Measurements from ENCODE around the gene PRKCZ.

DNA sequence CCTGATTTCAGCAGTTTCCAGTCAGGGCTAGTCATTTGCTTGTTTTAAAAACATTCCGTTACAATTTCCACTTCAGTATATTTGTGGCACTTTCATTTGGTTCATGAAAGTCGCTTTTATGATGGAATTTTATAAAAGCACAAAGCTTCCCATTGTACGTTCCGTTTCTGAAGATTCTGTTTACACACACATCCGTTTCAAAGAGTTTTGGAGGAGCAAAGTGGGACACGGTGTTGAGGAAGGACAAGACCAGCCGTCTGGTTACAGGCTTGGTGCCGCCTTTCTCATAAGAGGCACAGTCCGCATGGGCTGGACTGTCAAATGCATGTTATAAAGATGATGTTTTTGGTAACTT, 84.0 kb downstream of the PRKCZ start:
- no peak for TF ChIP-seq CREB1 (IDR thresholded peaks at IDR 0.05)
- no peak for TF ChIP-seq CREB1 (CRISPR knock-in tag; IDR thresholded peaks at IDR 0.05)
- TF ChIP-seq, protein P1, sequence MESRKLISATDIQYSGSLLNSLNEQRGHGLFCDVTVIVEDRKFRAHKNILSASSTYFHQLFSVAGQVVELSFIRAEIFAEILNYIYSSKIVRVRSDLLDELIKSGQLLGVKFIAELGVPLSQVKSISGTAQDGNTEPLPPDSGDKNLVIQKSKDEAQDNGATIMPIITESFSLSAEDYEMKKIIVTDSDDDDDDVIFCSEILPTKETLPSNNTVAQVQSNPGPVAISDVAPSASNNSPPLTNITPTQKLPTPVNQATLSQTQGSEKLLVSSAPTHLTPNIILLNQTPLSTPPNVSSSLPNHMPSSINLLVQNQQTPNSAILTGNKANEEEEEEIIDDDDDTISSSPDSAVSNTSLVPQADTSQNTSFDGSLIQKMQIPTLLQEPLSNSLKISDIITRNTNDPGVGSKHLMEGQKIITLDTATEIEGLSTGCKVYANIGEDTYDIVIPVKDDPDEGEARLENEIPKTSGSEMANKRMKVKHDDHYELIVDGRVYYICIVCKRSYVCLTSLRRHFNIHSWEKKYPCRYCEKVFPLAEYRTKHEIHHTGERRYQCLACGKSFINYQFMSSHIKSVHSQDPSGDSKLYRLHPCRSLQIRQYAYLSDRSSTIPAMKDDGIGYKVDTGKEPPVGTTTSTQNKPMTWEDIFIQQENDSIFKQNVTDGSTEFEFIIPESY (CRISPR knock-in tag; IDR thresholded peaks at IDR 0.05): no peak
- TF ChIP-seq IRF2 (CRISPR knock-in tag; IDR thresholded peaks at IDR 0.05): no peak
- TF ChIP-seq, protein P2, sequence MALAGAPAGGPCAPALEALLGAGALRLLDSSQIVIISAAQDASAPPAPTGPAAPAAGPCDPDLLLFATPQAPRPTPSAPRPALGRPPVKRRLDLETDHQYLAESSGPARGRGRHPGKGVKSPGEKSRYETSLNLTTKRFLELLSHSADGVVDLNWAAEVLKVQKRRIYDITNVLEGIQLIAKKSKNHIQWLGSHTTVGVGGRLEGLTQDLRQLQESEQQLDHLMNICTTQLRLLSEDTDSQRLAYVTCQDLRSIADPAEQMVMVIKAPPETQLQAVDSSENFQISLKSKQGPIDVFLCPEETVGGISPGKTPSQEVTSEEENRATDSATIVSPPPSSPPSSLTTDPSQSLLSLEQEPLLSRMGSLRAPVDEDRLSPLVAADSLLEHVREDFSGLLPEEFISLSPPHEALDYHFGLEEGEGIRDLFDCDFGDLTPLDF (CRISPR knock-in tag; IDR thresholded peaks at IDR 0.05): no peak
- TF ChIP-seq, protein P3, sequence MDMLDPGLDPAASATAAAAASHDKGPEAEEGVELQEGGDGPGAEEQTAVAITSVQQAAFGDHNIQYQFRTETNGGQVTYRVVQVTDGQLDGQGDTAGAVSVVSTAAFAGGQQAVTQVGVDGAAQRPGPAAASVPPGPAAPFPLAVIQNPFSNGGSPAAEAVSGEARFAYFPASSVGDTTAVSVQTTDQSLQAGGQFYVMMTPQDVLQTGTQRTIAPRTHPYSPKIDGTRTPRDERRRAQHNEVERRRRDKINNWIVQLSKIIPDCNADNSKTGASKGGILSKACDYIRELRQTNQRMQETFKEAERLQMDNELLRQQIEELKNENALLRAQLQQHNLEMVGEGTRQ (CRISPR knock-in tag; IDR thresholded peaks at IDR 0.05): no peak
- TF ChIP-seq, protein P4, sequence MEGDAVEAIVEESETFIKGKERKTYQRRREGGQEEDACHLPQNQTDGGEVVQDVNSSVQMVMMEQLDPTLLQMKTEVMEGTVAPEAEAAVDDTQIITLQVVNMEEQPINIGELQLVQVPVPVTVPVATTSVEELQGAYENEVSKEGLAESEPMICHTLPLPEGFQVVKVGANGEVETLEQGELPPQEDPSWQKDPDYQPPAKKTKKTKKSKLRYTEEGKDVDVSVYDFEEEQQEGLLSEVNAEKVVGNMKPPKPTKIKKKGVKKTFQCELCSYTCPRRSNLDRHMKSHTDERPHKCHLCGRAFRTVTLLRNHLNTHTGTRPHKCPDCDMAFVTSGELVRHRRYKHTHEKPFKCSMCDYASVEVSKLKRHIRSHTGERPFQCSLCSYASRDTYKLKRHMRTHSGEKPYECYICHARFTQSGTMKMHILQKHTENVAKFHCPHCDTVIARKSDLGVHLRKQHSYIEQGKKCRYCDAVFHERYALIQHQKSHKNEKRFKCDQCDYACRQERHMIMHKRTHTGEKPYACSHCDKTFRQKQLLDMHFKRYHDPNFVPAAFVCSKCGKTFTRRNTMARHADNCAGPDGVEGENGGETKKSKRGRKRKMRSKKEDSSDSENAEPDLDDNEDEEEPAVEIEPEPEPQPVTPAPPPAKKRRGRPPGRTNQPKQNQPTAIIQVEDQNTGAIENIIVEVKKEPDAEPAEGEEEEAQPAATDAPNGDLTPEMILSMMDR (IDR thresholded peaks at IDR 0.05 in 2 of 3, conservative IDR thresholded peaks at IDR 0.05 in 1 of 3; ENCODE audit: insufficient read depth in 2 of 3, low read depth in 1 of 3, low read length in 3 of 3): no peak
- TF ChIP-seq ZFX (CRISPR knock-in tag; IDR thresholded peaks at IDR 0.05): no peak
